HG02642 (cell line): ENCODE results near the gene KREMEN1.

Experiments
- ATAC-seq: cut with Tn5 transposase; IDR thresholded peaks from one replicate; pipeline ENCODE4 v1.9.1; 2021; ENCODE audit warnings: mild to moderate bottlenecking; ENCODE audit not compliant: unreplicated experiment, poor library complexity

Gene KREMEN1

DNA sequence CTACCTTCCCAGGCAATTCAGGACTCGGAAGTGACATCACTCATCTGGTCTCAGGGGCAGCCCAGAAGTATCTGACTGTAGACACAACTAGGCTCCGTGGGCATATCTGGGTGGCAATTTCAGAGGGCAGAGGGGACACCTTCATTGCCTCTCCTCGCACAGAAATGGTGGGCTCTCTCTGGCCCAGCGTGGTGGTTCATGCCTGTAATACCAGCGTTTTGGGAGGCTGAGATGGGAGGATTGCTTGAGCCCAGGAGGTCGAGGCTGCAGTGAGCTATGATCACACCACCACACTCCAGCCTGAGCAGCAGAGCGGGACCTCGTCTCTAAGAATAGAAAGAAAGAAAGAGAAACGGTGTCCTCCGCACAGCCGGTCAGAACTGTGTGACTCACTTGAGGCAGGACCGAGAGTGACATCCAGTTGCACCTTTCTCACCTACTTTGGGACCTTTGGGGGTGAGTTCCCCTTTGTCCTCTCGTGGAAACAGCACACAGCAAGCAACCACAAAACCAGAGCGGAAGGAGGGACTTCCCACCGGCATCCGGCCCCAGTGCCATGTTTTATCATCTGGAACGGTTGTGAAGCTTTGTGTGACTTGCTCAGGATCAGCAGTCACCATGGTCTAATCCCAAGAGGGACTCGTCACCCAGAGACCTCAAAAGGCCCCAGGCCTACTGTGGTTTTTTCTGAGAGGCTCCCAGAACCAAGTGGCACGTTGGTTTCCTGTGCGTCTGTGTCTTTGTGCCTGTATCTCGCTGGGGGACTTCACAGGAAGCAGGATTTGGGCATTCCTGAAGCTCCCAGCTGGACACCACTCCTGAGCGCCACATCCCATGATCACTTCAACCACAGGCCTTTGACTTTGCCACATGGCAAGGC lies 94.4 kb downstream of the KREMEN1 start:
- peak; percentile 84 for ATAC-seq

GRCh38 chr22:29171721-29172120 lies 98.9 kb downstream of the KREMEN1 start:
- ATAC-seq = no peak

- ATAC-seq = no peak
Observed at GRCh38 chr22:29172216-29172615, 99.4 kb downstream of the KREMEN1 start.

- no peak for ATAC-seq
Observed at GRCh38 chr22:29175312-29175835, 102.5 kb downstream of the KREMEN1 start.

- no peak for ATAC-seq
Observed at GRCh38 chr22:29183971-29184848, 111.4 kb downstream of the KREMEN1 start.

DNA sequence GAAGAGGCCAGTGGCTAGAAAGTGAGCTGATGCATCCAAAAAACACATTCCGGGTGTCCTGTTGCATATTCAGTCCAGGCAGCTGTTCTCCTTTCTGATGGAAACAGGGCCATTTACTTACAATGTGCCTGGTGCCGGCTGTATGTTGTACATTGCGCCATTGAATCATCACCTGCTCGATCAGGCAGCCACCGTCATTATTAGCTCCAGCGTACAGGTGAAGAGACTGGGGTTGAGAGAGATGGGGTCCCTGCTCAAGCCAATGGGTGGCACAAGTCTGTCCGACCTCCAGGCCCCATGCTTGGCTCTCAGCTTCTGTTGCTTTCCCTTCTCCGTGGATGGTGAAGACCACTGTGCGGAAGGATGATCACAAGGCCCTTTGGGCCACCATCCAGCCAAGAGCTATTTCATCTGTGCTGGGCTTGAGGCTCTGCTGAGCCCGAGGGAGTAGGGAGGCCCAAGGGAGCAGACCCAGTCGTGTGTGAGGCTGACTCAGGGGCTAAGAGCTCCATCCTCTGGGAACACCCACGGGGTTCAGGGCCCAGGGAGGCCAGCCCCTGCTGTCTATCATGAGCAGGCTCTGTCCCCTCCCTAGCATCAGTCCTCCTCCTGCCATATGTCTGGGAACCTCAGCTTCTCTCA lies 112.1 kb downstream of the KREMEN1 start:
- no peak for ATAC-seq

GRCh38 chr22:29186302-29186701 lies 113.5 kb downstream of the KREMEN1 start:
- no peak for ATAC-seq

GRCh38 chr22:29187831-29188230 lies 115.0 kb downstream of the KREMEN1 start:
- no peak for ATAC-seq

GRCh38 chr22:29190051-29190450 lies 117.2 kb downstream of the KREMEN1 start:
- no peak for ATAC-seq

- no peak for ATAC-seq
Observed at GRCh38 chr22:29190918-29191317, 118.1 kb downstream of the KREMEN1 start.

GRCh38 chr22:29193021-29193420 lies 120.2 kb downstream of the KREMEN1 start:
- ATAC-seq = no peak

- ATAC-seq = no peak
Observed at GRCh38 chr22:29194184-29194583, 121.3 kb downstream of the KREMEN1 start.

- no peak for ATAC-seq
Observed at GRCh38 chr22:29195118-29195963, 122.5 kb downstream of the KREMEN1 start.

DNA sequence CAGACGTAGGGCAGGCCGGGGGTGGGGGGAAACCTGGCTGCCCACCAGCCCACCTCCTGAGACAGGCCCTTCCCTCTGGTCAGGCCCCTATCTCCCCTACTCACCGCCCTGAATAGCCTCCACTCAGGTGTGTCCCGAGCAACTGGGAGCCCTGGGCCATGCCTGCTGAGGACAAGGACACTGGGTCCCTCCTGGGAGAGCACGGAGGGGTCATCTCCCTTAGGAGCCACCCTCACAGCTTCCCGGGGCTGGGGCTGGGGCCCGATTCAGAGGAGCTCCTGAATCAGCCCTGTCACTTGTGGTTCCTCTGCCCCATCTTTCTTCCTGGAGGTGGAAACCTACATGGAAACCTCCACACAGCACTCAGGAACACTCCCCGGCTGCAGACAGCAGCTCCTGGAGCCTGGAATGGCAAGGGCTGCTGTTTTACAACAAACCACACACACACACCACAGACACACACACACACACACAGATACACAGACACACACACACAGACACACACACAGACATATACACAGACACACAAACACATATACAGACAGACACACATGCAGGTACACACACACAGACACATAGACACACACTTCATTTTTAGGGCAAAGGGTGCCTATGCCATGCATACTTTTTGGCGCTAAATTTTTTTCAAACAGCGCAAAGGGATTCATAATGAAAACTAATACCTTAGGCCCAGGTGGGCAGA lies 123.3 kb downstream of the KREMEN1 start:
- no peak for ATAC-seq

GRCh38 chr22:29197096-29197495 lies 124.3 kb downstream of the KREMEN1 start:
- ATAC-seq = no peak

DNA sequence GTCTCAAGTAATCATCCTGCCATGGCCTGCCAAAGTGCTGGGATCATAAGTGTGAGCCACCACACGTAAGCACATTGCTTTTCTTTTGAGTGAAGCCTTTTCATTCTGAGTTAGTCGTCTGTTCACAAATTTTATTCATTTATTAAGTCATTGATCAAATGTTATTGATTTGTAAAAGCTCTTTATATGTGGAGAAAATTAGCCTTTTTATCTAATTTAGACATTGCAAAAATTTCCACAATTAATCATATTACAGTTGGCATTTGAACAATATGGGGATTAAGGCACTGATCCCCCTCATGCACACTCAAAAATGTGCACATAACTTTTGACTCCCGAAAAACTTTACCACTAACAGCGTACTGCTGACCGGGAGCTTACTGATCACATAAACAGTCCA lies 125.4 kb downstream of the KREMEN1 start:
- no peak for ATAC-seq

DNA sequence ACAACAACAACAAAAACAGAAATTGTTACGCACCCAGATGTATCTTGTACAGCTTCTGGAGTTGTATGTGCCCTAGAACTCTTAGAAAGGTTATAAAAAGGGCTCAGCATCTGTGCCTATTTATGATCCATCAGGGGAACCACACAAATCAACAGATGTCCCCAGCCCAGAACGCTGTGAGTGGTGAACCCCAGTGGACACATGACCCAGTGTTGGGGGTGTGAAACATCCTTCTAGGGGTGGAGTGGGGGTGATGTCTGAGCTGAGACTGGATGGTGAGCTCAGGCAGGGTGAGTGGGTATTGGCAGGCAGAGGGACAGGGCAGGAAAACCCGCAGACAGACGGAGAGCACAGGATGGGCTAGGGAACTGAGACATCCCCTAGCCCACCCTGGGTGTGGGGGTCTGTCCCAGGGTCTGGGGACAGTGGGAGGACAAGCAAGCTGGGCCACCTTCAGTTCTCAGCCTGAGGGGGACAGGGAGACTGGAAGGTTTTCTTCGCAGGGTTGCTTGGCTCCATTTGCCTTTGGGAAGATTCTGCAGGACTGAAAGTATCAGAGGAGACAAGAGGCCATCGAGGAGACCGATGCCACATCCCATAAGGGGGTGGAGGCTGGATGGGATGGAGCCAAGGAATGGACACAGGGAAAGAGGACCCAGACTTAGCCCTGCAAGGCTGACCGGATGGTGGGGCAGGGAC lies 127.0 kb downstream of the KREMEN1 start:
- ATAC-seq = no peak

GRCh38 chr22:29200901-29201300 lies 128.1 kb downstream of the KREMEN1 start:
- no peak for ATAC-seq
